ENCODE data around the gene PARD3B. TPM values are rescaled to one million over a fixed set of nuclear protein-coding genes. Genes with fewer than 3 reads are reported as not detected.

Gene PARD3B
- total and polyA plus RNA-seq, 5 donors = 3.0 to 18.6 (median 15.6) TPM

DNA sequence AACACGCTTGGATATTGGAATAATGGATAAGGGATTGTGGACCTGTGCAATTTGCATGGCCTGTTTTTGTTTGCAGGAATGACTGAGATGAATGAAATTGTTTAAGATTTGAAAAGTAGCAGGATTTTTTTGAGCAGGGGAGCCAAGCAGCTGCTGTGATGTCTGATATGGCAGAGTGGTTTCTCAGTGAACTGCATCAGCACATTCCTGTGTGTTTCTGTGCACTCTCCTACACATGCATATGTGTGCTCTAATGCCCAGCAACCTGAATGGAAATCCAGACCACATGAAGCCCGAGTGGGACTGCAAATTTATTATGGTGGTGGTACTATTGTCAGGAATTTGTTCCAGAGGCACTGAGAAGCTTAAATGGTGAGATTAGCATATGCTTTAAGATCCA, 161.7 kb downstream of the PARD3B start:
- ATAC-seq (no peak), DNase-seq (no peak)
- intact Hi-C loops (cut with DNase I) = no loop called here
- H3K4me1 ChIP-seq (ENCODE audit: control insufficient read depth, insufficient read depth, low read length) = no peaks in the 10 kb centered on the region
- no peaks in the 10 kb centered on the region for H3K27me3 ChIP-seq (ENCODE audit: control insufficient read depth, insufficient read depth)
- no peaks in the 10 kb centered on the region for H3K9me3 ChIP-seq (ENCODE audit: control insufficient read depth, low read length)
- H3K4me3 ChIP-seq (ENCODE audit: low read length) = no peak overlapping the region
- H3K27ac ChIP-seq (ENCODE audit: low read length) = no peak overlapping the region
- WGBS = 52% methylated on average over 2 of the region's 2 CpGs

DNA sequence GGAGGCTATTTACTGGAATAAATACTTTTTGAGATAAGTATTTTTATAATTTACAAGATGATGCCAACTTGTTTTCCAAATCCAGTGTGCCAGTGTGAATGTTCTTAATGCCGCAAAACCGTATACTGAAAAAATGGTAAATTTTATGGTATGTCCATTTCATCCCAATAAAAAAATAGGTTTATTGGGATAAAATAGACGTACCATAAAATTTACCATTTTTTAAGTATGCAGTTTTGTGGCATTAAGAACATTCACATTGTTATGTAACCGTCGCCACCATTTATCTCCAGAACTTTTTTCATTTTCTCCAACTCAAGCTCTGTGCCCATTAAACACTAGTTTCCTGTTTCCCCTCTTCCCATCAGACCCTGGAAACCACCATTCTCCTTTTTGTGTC, 167.9 kb downstream of the PARD3B start:
- no peak overlapping the region for H3K4me3 ChIP-seq (ENCODE audit: low read length)
- WGBS = 78% methylated on average over 5 of the region's 5 CpGs
- no peak overlapping the region for H3K27ac ChIP-seq (ENCODE audit: low read length)
- intact Hi-C loops (cut with DNase I) = no loop called here
- H3K9me3 ChIP-seq (ENCODE audit: control insufficient read depth, low read length) = no peaks in the 10 kb centered on the region
- ATAC-seq (no peak), DNase-seq (no peak)
- H3K27me3 ChIP-seq (ENCODE audit: control insufficient read depth, insufficient read depth) = no peaks in the 10 kb centered on the region
- H3K4me1 ChIP-seq (ENCODE audit: control insufficient read depth, insufficient read depth, low read length) = no peaks in the 10 kb centered on the region

DNA sequence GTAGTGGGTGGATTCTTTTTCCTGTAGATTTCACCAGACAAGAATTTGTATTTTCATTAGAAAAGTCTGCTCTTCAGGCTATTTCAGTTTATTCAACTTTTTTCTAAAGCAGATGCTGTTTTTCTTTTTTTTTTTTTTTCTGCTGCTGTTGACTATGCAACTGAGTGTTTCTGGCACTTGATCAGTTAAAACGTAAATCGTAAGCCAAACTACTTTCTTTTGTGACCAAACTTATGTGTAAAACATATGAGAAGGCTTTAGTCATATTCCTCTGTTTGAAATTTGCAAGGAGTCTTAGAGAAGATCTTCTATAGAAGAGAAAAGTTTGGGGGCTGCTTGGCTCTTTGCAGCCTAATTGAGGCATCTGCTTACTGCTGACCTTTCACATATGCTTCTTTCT, 170.1 kb downstream of the PARD3B start:
- Histone ChIP-seq H3K27ac (ENCODE audit: low read length) (no peak overlapping the region), H3K4me3 (ENCODE audit: low read length) (no peak overlapping the region), H3K9me3 (ENCODE audit: control insufficient read depth, low read length) (no peaks in the 10 kb centered on the region), H3K4me1 (ENCODE audit: control insufficient read depth, insufficient read depth, low read length) (no peaks in the 10 kb centered on the region), H3K27me3 (ENCODE audit: control insufficient read depth, insufficient read depth) (no peaks in the 10 kb centered on the region)
- WGBS = 55% methylated on average over 2 of the region's 2 CpGs
- ATAC-seq (no peak), DNase-seq (no peak)
- intact Hi-C loops (cut with DNase I) = no loop called here

DNA sequence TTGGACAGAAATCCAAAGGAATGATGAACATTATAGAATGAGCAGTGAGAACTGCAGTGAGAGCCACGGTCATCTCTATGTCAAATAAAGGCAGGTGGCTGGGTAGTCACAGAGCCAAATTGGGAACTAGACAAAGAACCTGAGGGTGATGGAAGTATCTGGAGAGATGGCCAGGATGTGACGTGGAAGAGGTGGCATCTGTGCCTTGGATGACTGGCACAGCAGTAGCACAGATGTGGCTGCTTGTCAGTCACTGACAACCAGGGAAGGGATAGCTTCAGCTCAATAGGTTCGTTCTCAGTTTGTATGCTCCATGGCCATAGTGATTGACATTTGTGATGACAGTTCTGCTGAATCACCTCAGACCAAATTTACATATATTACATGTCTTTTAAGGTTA, 172.3 kb downstream of the PARD3B start:
- H3K27ac ChIP-seq (ENCODE audit: low read length) = no peak overlapping the region
- no peak overlapping the region for H3K4me3 ChIP-seq (ENCODE audit: low read length)
- intact Hi-C loops (cut with DNase I) = no loop called here
- ATAC-seq (no peak), DNase-seq (no peak)
- WGBS = 94% methylated on average over 3 of the region's 3 CpGs
- no peaks in the 10 kb centered on the region for H3K27me3 ChIP-seq (ENCODE audit: control insufficient read depth, insufficient read depth)
- H3K4me1 ChIP-seq (ENCODE audit: control insufficient read depth, insufficient read depth, low read length) = no peaks in the 10 kb centered on the region
- no peaks in the 10 kb centered on the region for H3K9me3 ChIP-seq (ENCODE audit: control insufficient read depth, low read length)

DNA sequence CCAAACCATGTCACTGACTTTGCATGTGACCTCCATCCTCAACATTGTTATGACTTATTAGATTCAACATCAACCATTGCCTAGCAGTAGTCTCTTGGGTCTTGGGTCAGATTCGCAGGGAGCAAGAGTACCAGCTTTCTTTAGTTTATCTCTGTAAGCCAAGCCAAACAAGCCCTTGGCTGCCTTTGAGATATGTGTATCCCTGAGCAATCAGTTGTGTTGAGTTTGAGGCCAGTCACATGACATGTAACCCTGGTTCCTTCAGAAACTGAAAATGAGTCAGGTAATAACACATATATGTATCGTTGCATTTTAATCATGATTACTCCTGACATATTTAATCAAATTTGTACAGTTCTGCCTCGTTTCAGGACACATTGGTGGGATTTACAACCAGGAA, 173.3 kb downstream of the PARD3B start:
- intact Hi-C loops (cut with DNase I) = no loop called here
- 90% methylated on average over 3 of the region's 3 CpGs for WGBS
- no peaks in the 10 kb centered on the region for H3K27me3 ChIP-seq (ENCODE audit: control insufficient read depth, insufficient read depth)
- H3K4me1 ChIP-seq (ENCODE audit: control insufficient read depth, insufficient read depth, low read length) = no peaks in the 10 kb centered on the region
- ATAC-seq (no peak), DNase-seq (no peak)
- H3K4me3 ChIP-seq (ENCODE audit: low read length) = no peak overlapping the region
- H3K9me3 ChIP-seq (ENCODE audit: control insufficient read depth, low read length) = no peaks in the 10 kb centered on the region
- no peak overlapping the region for H3K27ac ChIP-seq (ENCODE audit: low read length)

DNA sequence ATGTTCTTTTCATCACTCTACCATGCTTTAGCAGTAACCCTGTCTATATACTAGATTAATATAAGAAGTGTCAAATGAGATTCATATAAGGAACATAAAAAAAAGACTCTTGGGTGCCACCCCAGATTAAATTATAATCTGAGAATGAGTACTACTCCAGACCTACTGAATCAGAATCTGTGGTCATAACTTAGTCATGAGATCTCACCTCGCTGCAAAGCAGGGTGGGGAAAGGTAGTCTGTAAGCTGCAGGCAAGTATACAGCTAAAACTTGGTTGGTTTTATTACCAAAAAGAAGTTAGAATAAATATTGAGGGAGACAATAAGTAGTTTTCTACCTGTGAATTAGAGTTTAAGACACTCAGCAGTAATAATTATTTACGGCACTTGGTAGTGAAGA, 175.6 kb downstream of the PARD3B start:
- ATAC-seq = no peak
- H3K4me3 ChIP-seq (ENCODE audit: low read length) = no peak overlapping the region
- no peak for DNase-seq
- no peaks in the 10 kb centered on the region for H3K9me3 ChIP-seq (ENCODE audit: control insufficient read depth, low read length)
- H3K27me3 ChIP-seq (ENCODE audit: control insufficient read depth, insufficient read depth) = no peaks in the 10 kb centered on the region
- 98% methylated on average over 2 of the region's 2 CpGs for WGBS
- no peaks in the 10 kb centered on the region for H3K4me1 ChIP-seq (ENCODE audit: control insufficient read depth, insufficient read depth, low read length)
- intact Hi-C loops (cut with DNase I) = no loop called here
- H3K27ac ChIP-seq (ENCODE audit: low read length) = no peak overlapping the region

DNA sequence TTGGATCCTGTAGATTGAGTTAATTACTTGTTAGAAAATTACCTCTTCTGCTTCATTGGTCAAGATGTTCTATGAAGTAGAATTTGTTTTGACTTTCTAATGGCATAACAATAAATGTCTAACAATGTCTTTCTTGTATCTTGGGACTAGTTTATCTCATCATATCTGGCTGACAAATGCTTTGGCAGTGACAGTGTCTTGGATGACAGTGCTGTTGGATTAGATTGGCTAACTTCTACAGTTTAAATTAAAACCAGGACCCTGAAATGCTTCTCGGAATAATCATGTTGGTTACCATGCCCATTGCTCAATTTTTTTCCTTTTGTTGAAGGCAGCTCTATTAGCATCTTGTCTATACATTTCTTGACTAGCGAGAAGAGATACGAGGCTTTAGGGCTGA, 176.9 kb downstream of the PARD3B start:
- 78% methylated on average over 3 of the region's 3 CpGs for WGBS
- Histone ChIP-seq H3K27ac (ENCODE audit: low read length) (no peak overlapping the region), H3K9me3 (ENCODE audit: control insufficient read depth, low read length) (no peaks in the 10 kb centered on the region), H3K4me1 (ENCODE audit: control insufficient read depth, insufficient read depth, low read length) (no peaks in the 10 kb centered on the region), H3K27me3 (ENCODE audit: control insufficient read depth, insufficient read depth) (no peaks in the 10 kb centered on the region), H3K4me3 (ENCODE audit: low read length) (no peak overlapping the region)
- intact Hi-C loops (cut with DNase I) = no loop called here
- ATAC-seq (no peak), DNase-seq (no peak)

DNA sequence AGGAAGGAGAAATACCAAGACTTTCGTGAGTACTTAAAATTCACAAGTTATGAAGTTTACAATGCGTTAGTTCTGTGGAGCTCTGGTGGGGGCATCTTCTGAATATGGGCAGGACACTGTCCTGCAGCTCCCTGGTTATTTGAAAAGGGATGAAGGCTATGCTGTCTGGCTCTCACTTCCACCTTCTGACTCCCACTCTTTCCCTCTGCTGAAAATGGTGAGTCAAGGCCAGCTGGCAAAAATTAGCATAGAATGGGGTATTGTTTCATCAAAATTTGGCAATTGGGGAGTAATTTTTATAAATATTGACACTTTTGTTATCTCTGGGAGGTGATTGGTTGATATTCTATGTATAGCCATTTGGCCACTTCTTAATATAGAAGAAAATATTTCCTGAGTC, 177.4 kb downstream of the PARD3B start:
- Histone ChIP-seq H3K27me3 (ENCODE audit: control insufficient read depth, insufficient read depth) (no peaks in the 10 kb centered on the region), H3K4me3 (ENCODE audit: low read length) (no peak overlapping the region), H3K27ac (ENCODE audit: low read length) (no peak overlapping the region), H3K9me3 (ENCODE audit: control insufficient read depth, low read length) (no peaks in the 10 kb centered on the region), H3K4me1 (ENCODE audit: control insufficient read depth, insufficient read depth, low read length) (no peaks in the 10 kb centered on the region)
- intact Hi-C loops (cut with DNase I) = no loop called here
- WGBS = 80% methylated on average over 2 of the region's 2 CpGs
- ATAC-seq (no peak), DNase-seq (no peak)

DNA sequence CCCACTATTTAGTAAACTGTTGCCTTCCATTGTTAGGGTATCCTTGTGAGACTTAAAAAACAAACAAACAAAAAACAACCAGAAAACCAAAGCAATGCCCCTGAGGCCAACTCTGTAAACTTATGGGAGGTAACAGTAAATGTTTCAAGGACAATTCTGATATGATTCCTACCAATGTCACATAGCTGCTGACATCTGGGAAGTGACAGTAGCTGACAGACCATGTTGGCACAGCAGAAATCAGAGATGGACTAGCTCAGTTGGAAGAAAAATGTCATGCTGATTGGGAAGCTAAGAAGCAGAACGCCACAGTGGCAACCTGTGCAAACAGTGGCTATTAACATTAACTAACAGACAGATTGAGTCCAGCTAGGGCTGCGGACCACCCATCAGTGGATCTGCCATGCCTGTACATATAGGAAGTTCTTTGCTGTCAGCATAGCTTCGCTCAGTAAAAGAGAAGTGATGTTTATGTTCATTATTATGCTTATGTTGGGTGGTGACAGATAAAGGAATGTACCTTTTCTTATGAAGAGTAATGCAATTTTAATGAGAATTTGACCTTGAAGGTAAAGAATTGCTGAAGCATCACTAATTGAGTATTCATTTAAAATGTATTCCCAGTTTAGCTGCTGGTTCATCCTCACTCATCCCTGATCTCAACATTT, 180.6 kb downstream of the PARD3B start:
- ATAC-seq = no peak

DNA sequence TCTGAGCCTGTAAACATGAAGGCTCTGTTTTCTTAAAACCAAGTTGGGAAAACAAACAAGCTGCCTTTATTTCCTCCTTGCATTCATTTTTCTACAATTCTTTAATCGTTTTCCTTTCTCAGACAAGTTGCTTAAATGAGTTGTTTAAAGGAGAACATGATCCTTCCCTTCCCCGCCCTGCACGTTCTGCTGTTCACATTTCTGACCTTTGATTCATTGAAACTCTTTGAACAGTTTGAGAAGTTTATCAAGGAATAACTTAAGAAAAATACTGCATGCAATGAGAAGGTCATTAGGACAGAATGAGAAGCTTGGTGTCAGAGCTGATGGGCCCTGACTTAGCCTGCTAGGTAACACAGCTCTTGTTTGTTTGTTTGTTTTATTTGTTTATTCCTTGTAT, 181.6 kb downstream of the PARD3B start:
- no peak overlapping the region for H3K4me3 ChIP-seq (ENCODE audit: low read length)
- intact Hi-C loops (cut with DNase I) = no loop called here
- H3K27me3 ChIP-seq (ENCODE audit: control insufficient read depth, insufficient read depth) = no peaks in the 10 kb centered on the region
- H3K4me1 ChIP-seq (ENCODE audit: control insufficient read depth, insufficient read depth, low read length) = no peaks in the 10 kb centered on the region
- DNase-seq (no peak), ATAC-seq (no peak)
- H3K27ac ChIP-seq (ENCODE audit: low read length) = no peak overlapping the region
- 93% methylated on average over 3 of the region's 3 CpGs for WGBS
- H3K9me3 ChIP-seq (ENCODE audit: control insufficient read depth, low read length) = no peaks in the 10 kb centered on the region

More for the DNA sequence above, 180.6 kb downstream of the PARD3B start:
- DNase-seq = no peak
- intact Hi-C loops (cut with DNase I) = no loop called here
- WGBS = 92% methylated on average over 3 of the region's 3 CpGs
- no peaks in the 10 kb centered on the region for H3K4me1 ChIP-seq (ENCODE audit: control insufficient read depth, insufficient read depth, low read length)
- H3K27ac ChIP-seq (ENCODE audit: low read length) = no peak overlapping the region
- no peaks in the 10 kb centered on the region for H3K9me3 ChIP-seq (ENCODE audit: control insufficient read depth, low read length)
- no peak overlapping the region for H3K4me3 ChIP-seq (ENCODE audit: low read length)
- no peaks in the 10 kb centered on the region for H3K27me3 ChIP-seq (ENCODE audit: control insufficient read depth, insufficient read depth)

DNA sequence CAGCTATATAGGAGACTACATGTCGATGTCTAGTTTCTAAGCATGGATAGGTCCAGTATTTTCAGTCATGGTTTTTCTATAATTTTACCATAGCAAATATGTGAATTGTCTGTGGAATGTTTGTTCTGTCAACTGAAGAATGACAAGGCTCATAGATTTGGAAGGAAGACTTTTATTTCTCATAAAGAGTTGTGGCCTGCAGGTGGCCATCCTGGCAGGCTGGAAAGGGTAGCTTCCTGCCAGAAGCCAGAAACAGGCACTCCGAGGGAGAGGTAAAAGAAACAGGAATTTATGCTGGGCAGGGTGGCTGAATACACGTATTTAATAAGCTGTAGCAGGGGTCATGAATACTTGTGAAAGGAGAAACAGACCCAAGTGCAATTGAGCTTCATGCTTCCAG, 182.1 kb downstream of the PARD3B start:
- H3K27ac ChIP-seq (ENCODE audit: low read length) = no peak overlapping the region
- intact Hi-C loops (cut with DNase I) = no loop called here
- H3K9me3 ChIP-seq (ENCODE audit: control insufficient read depth, low read length) = no peaks in the 10 kb centered on the region
- no peak for DNase-seq
- peaks cover 2% of the 10 kb centered on the region for H3K4me1 ChIP-seq (ENCODE audit: control insufficient read depth, insufficient read depth, low read length)
- WGBS = 94% methylated on average over 3 of the region's 3 CpGs
- no peak overlapping the region for H3K4me3 ChIP-seq (ENCODE audit: low read length)
- ATAC-seq = no peak
- H3K27me3 ChIP-seq (ENCODE audit: control insufficient read depth, insufficient read depth) = no peaks in the 10 kb centered on the region

DNA sequence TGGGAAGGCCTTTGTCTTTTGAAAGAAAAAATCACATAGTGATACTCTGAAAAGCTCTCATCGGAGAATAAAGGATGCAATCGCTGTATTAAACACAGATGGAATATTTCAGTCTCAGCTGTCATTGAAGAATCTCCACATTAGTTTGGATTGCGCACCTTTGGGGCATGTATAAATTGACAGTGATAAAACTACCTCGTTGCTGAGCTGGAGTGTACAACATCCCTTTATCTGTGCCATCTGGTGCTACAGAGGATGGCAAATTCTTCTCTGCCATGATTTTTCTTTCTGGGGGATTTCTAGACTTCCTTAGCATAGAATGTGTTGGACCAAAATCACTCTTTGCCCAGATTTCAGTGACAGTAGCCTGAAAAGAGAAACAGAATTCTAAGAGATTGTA, 185.3 kb downstream of the PARD3B start:
- peaks cover 2% of the 10 kb centered on the region for H3K4me1 ChIP-seq (ENCODE audit: control insufficient read depth, insufficient read depth, low read length)
- WGBS = 65% methylated on average over 4 of the region's 4 CpGs
- no peaks in the 10 kb centered on the region for H3K9me3 ChIP-seq (ENCODE audit: control insufficient read depth, low read length)
- intact Hi-C loops (cut with DNase I) = no loop called here
- H3K27me3 ChIP-seq (ENCODE audit: control insufficient read depth, insufficient read depth) = no peaks in the 10 kb centered on the region
- no peak overlapping the region for H3K4me3 ChIP-seq (ENCODE audit: low read length)
- H3K27ac ChIP-seq (ENCODE audit: low read length) = no peak overlapping the region
- ATAC-seq (no peak), DNase-seq (no peak)

Measured in right cardiac atrium (tissue), 5 donors.